ENCODE measurements around the gene NUCB1. TPM values are rescaled to one million over a fixed set of nuclear protein-coding genes. Genes with fewer than 3 reads are reported as not detected.
"Not testable (repeated sequence)": the region's sequence is repeated elsewhere in the genome, so short reads cannot be mapped to it uniquely, and the experiment has no call there.

The NUCB1 gene
- total and polyA plus RNA-seq, 3 experiments from 2014 or later: 86.8 to 147 (median 93.3) TPM

GRCh38 chr19:48910803-48911202 lies 10.7 kb downstream of the NUCB1 start:
- H3K27ac ChIP-seq (ENCODE audit: low read depth, low read length): no peak overlapping the region
- Mint-ChIP-seq H3K27me3 (no peaks in the 10 kb centered on the region), H3K27ac (no peak overlapping the region), H3K4me1 (peaks cover 0 to 2% (median 0%) of the 10 kb centered on the region in 3 donors), H3K36me3 (peaks cover 5 to 75% (median 26%) of the 10 kb centered on the region in 3 donors), H3K9me3 (peaks cover 0 to 2% (median 0%) of the 10 kb centered on the region in 5 donors), H3K4me3 (no peak overlapping the region)
- H3K4me3 ChIP-seq (ENCODE audit: low read length): no peak overlapping the region
- H3K4me1 ChIP-seq (ENCODE audit: insufficient read depth, low read length): no peaks in the 10 kb centered on the region
- no peaks in the 10 kb centered on the region for H3K9me3 ChIP-seq (ENCODE audit: low read length)
- no peaks in the 10 kb centered on the region for H3K27me3 ChIP-seq (ENCODE audit: insufficient read depth, low read length, poor library complexity, severe bottlenecking)
- ChIA-PET CTCF (interaction anchor here (1.3 kb wide), 1 partner anchor 33 kb away, joined by 4 read pairs; no protein-coding TSS in a partner anchor), POLR2A (interaction anchor here (0.9 kb wide), 1 partner anchor 60 kb away, joined by 9 read pairs; no protein-coding TSS in a partner anchor)
- peaks cover 41% of the 10 kb centered on the region for H3K36me3 ChIP-seq (ENCODE audit: insufficient read depth, low read length)
- no peak for DNase-seq

GRCh38 chr19:48913114-48913889 lies 13.2 kb downstream of the NUCB1 start:
- CTCF ChIA-PET: interaction anchor here (1.2 kb wide), 1 partner anchor 39 kb away, joined by 3 read pairs; no protein-coding TSS in a partner anchor
- H3K27me3 ChIP-seq (ENCODE audit: insufficient read depth, low read length, poor library complexity, severe bottlenecking): no peaks in the 10 kb centered on the region
- H3K27ac Mint-ChIP-seq: peak overlapping the region in 1 of 8 donors; percentile 92
- H3K36me3 Mint-ChIP-seq: peaks cover 8 to 70% (median 23%) of the 10 kb centered on the region in 3 donors
- H3K4me3 Mint-ChIP-seq: no peak overlapping the region
- DNase-seq: peak in 1 of 5 donors; percentile 31
- no peaks in the 10 kb centered on the region for H3K9me3 ChIP-seq (ENCODE audit: low read length)
- H3K9me3 Mint-ChIP-seq: peaks cover 0 to 2% (median 0%) of the 10 kb centered on the region in 5 donors
- no peak overlapping the region for H3K27ac ChIP-seq (ENCODE audit: low read depth, low read length)
- H3K4me1 Mint-ChIP-seq: no peaks in the 10 kb centered on the region
- H3K4me3 ChIP-seq (ENCODE audit: low read length): no peak overlapping the region
- H3K4me1 ChIP-seq (ENCODE audit: insufficient read depth, low read length): no peaks in the 10 kb centered on the region
- POLR2A ChIA-PET: interaction anchor here (1.2 kb wide), 1 partner anchor 13 kb away, joined by 4 read pairs; the partner anchor contains the start of gene NUCB1
- no peaks in the 10 kb centered on the region for H3K27me3 Mint-ChIP-seq
- H3K36me3 ChIP-seq (ENCODE audit: insufficient read depth, low read length): peaks cover 42% of the 10 kb centered on the region

GRCh38 chr19:48914181-48914580 lies 14.1 kb downstream of the NUCB1 start:
- H3K4me3 ChIP-seq (ENCODE audit: low read length): no peak overlapping the region
- H3K36me3 Mint-ChIP-seq: peaks cover 8 to 72% (median 23%) of the 10 kb centered on the region in 3 donors
- peaks cover 45% of the 10 kb centered on the region for H3K36me3 ChIP-seq (ENCODE audit: insufficient read depth, low read length)
- no peaks in the 10 kb centered on the region for H3K4me1 Mint-ChIP-seq
- H3K9me3 ChIP-seq (ENCODE audit: low read length): no peaks in the 10 kb centered on the region
- no peaks in the 10 kb centered on the region for H3K4me1 ChIP-seq (ENCODE audit: insufficient read depth, low read length)
- POLR2A ChIA-PET: no interaction called here
- H3K27me3 Mint-ChIP-seq: no peaks in the 10 kb centered on the region
- no peak overlapping the region for H3K4me3 Mint-ChIP-seq
- H3K27me3 ChIP-seq (ENCODE audit: insufficient read depth, low read length, poor library complexity, severe bottlenecking): no peaks in the 10 kb centered on the region
- H3K27ac ChIP-seq (ENCODE audit: low read depth, low read length): no peak overlapping the region
- CTCF ChIA-PET: interaction anchor here (1.2 kb wide), 1 partner anchor 40 kb away, joined by 3 read pairs; no protein-coding TSS in a partner anchor
- DNase-seq: no peak
- H3K27ac Mint-ChIP-seq: peak overlapping the region in 1 of 8 donors; percentile 49
- peaks cover 0 to 2% (median 0%) of the 10 kb centered on the region in 5 donors for H3K9me3 Mint-ChIP-seq

DNA sequence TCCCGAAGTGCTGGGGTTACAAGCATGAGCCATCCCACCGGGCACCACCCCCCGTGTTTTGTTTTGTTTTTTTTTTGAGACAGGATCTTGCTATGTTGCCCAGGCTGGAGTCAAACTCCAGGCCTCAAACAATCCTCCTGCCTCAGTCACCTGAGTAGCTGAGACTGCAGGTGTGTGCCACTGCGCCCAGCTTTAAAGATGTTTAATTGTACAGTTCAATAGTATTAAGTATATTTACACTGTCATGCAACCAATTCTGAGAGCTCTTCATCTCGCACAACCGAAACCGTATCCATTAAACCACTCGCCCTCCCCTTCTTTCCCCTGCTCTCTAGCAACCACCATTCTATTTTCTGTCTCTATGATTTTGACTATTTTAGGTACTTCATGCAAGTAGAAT lies 15.6 kb downstream of the NUCB1 start:
- DNase-seq: no peak
- no peaks in the 10 kb centered on the region for H3K4me1 ChIP-seq (ENCODE audit: insufficient read depth, low read length)
- H3K27ac ChIP-seq (ENCODE audit: low read depth, low read length): no peak overlapping the region
- H3K9me3 ChIP-seq (ENCODE audit: low read length): no peaks in the 10 kb centered on the region
- no peak overlapping the region for H3K4me3 Mint-ChIP-seq
- no peak overlapping the region for H3K4me3 ChIP-seq (ENCODE audit: low read length)
- no peaks in the 10 kb centered on the region for H3K27me3 ChIP-seq (ENCODE audit: insufficient read depth, low read length, poor library complexity, severe bottlenecking)
- no peaks in the 10 kb centered on the region for H3K4me1 Mint-ChIP-seq
- H3K27ac Mint-ChIP-seq: peak overlapping the region in 1 of 8 donors; percentile 13
- peaks cover 41% of the 10 kb centered on the region for H3K36me3 ChIP-seq (ENCODE audit: insufficient read depth, low read length)
- peaks cover 0 to 2% (median 0%) of the 10 kb centered on the region in 5 donors for H3K9me3 Mint-ChIP-seq
- ChIA-PET POLR2A (no interaction called here), CTCF (interaction anchor here (1.1 kb wide), 1 partner anchor 78 kb away, joined by 3 read pairs; the partner anchor contains the start of gene RUVBL2)
- H3K27me3 Mint-ChIP-seq: no peaks in the 10 kb centered on the region
- H3K36me3 Mint-ChIP-seq: peaks cover 8 to 67% (median 23%) of the 10 kb centered on the region in 3 donors

DNA sequence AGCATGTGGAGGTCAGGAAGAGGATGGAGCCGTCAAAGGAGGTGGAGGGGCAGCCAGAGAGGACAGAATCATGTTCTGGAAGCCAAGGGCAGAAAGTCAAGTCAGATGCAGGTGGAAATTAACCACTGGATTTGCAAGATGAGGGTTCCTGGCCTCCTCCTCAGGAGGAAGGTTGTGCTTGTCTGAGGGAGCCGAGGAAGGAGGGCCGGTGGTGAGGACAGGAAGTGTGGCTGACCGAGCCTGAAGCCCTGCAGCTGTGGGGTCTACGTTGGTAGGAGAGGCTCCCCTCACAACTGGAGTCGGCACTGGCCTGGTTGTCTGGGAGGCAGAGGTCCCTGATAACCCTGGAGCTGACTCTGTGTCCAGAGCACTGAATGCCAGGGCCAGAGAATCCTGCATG lies 18.0 kb downstream of the NUCB1 start:
- Mint-ChIP-seq H3K4me1 (peaks cover 0 to under 1% (median 0%) of the 10 kb centered on the region in 3 donors), H3K27me3 (no peaks in the 10 kb centered on the region), H3K4me3 (no peak overlapping the region), H3K27ac (peak overlapping the region in 1 of 8 donors; percentile 43), H3K36me3 (peaks cover 8 to 63% (median 8%) of the 10 kb centered on the region in 3 donors), H3K9me3 (no peaks in the 10 kb centered on the region)
- H3K9me3 ChIP-seq (ENCODE audit: low read length): no peaks in the 10 kb centered on the region
- ChIA-PET CTCF (interaction anchor here (0.9 kb wide), 1 partner anchor 53 kb away, joined by 3 read pairs; no protein-coding TSS in a partner anchor), POLR2A (interaction anchor here (0.7 kb wide), 1 partner anchor 18 kb away, joined by 4 read pairs; the partner anchor contains the start of gene NUCB1)
- no peak overlapping the region for H3K4me3 ChIP-seq (ENCODE audit: low read length)
- no peak overlapping the region for H3K27ac ChIP-seq (ENCODE audit: low read depth, low read length)
- H3K27me3 ChIP-seq (ENCODE audit: insufficient read depth, low read length, poor library complexity, severe bottlenecking): no peaks in the 10 kb centered on the region
- H3K4me1 ChIP-seq (ENCODE audit: insufficient read depth, low read length): no peaks in the 10 kb centered on the region
- H3K36me3 ChIP-seq (ENCODE audit: insufficient read depth, low read length): peaks cover 22% of the 10 kb centered on the region
- no peak for DNase-seq

GRCh38 chr19:48918801-48919247 lies 18.7 kb downstream of the NUCB1 start:
- DNase-seq: no peak
- POLR2A ChIA-PET: no interaction called here
- CTCF ChIA-PET: interaction anchor here (0.7 kb wide), 1 partner anchor 64 kb away, joined by 3 read pairs; no protein-coding TSS in a partner anchor
- peaks cover 6 to 61% (median 8%) of the 10 kb centered on the region in 3 donors for H3K36me3 Mint-ChIP-seq
- Histone ChIP-seq H3K27ac (ENCODE audit: low read depth, low read length) (no peak overlapping the region), H3K27me3 (ENCODE audit: insufficient read depth, low read length, poor library complexity, severe bottlenecking) (no peaks in the 10 kb centered on the region), H3K4me3 (ENCODE audit: low read length) (no peak overlapping the region), H3K9me3 (ENCODE audit: low read length) (no peaks in the 10 kb centered on the region), H3K4me1 (ENCODE audit: insufficient read depth, low read length) (no peaks in the 10 kb centered on the region), H3K36me3 (ENCODE audit: insufficient read depth, low read length) (peaks cover 15% of the 10 kb centered on the region)
- no peak overlapping the region for H3K4me3 Mint-ChIP-seq
- H3K27ac Mint-ChIP-seq: peak overlapping the region in 2 of 8 donors; percentile 39 to 79
- peaks cover 0 to 2% (median 0%) of the 10 kb centered on the region in 3 donors for H3K4me1 Mint-ChIP-seq
- no peaks in the 10 kb centered on the region for H3K27me3 Mint-ChIP-seq
- H3K9me3 Mint-ChIP-seq: no peaks in the 10 kb centered on the region

GRCh38 chr19:48919271-48919670 lies 19.2 kb downstream of the NUCB1 start:
- H3K9me3 Mint-ChIP-seq; H3K9me3 ChIP-seq (ENCODE audit: low read length); H3K27ac Mint-ChIP-seq; H3K4me3 Mint-ChIP-seq; H3K27ac ChIP-seq (ENCODE audit: low read depth, low read length); H3K27me3 ChIP-seq (ENCODE audit: insufficient read depth, low read length, poor library complexity, severe bottlenecking); DNase-seq; H3K4me1 Mint-ChIP-seq; H3K27me3 Mint-ChIP-seq; POLR2A ChIA-PET; H3K4me3 ChIP-seq (ENCODE audit: low read length); H3K4me1 ChIP-seq (ENCODE audit: insufficient read depth, low read length): not testable (repeated sequence)
- H3K36me3 ChIP-seq (ENCODE audit: insufficient read depth, low read length): peaks cover 13% of the 10 kb centered on the region
- H3K36me3 Mint-ChIP-seq: peaks cover 4 to 59% (median 7%) of the 10 kb centered on the region in 3 donors
- CTCF ChIA-PET: interaction anchor here (0.7 kb wide), 1 partner anchor 64 kb away, joined by 3 read pairs; no protein-coding TSS in a partner anchor

GRCh38 chr19:48920949-48921348 lies 20.8 kb downstream of the NUCB1 start:
- no peak overlapping the region for H3K27ac Mint-ChIP-seq
- no peak for DNase-seq
- H3K27me3 Mint-ChIP-seq: no peaks in the 10 kb centered on the region
- peaks cover 0 to 4% (median 0%) of the 10 kb centered on the region in 3 donors for H3K4me1 Mint-ChIP-seq
- Histone ChIP-seq H3K27ac (ENCODE audit: low read depth, low read length) (no peak overlapping the region), H3K9me3 (ENCODE audit: low read length) (no peaks in the 10 kb centered on the region), H3K36me3 (ENCODE audit: insufficient read depth, low read length) (peaks cover 9% of the 10 kb centered on the region), H3K4me1 (ENCODE audit: insufficient read depth, low read length) (no peaks in the 10 kb centered on the region), H3K27me3 (ENCODE audit: insufficient read depth, low read length, poor library complexity, severe bottlenecking) (no peaks in the 10 kb centered on the region), H3K4me3 (ENCODE audit: low read length) (no peak overlapping the region)
- no peaks in the 10 kb centered on the region for H3K9me3 Mint-ChIP-seq
- no peak overlapping the region for H3K4me3 Mint-ChIP-seq
- peaks cover under 1 to 48% (median 2%) of the 10 kb centered on the region in 3 donors for H3K36me3 Mint-ChIP-seq
- ChIA-PET CTCF (no interaction called here), POLR2A (no interaction called here)

All from CD8-positive, alpha-beta memory T cell (primary cell).